Embryonic facial prominence (tissue), 1 donor: Measurements from ENCODE around the gene RYR1.
"Not testable (repeated sequence)": the region's sequence is repeated elsewhere in the genome, so short reads cannot be mapped to it uniquely, and the experiment has no call there.

ENCODE experiments used
- DNase-seq: peaks from one replicate; pipeline ENCODE4 v3.0.0-alpha.2; 2016; ENCODE audit errors: extremely low spot score

Gene RYR1

GRCh38 chr19:38561658-38562057 lies 128.2 kb downstream of the RYR1 start:
- DNase-seq = no peak

GRCh38 chr19:38562096-38562495 lies 128.6 kb downstream of the RYR1 start:
- no peak for DNase-seq

- no peak for DNase-seq
Observed at GRCh38 chr19:38563475-38563874, 130.0 kb downstream of the RYR1 start.

- no peak for DNase-seq
Observed at GRCh38 chr19:38564981-38565690, 131.6 kb downstream of the RYR1 start.

- DNase-seq = no peak
Observed at GRCh38 chr19:38565691-38566105, 132.2 kb downstream of the RYR1 start.

GRCh38 chr19:38569368-38569983 lies 136.0 kb downstream of the RYR1 start:
- no peak for DNase-seq

- DNase-seq = no peak
Observed at GRCh38 chr19:38571682-38572081, 138.2 kb downstream of the RYR1 start.

GRCh38 chr19:38577826-38578225 lies 144.3 kb downstream of the RYR1 start:
- no peak for DNase-seq

- not testable (repeated sequence) for DNase-seq
Observed at GRCh38 chr19:38579304-38579703, 145.8 kb downstream of the RYR1 start.

GRCh38 chr19:38580080-38580479 lies 146.6 kb downstream of the RYR1 start:
- no peak for DNase-seq

GRCh38 chr19:38583219-38583984 lies 149.9 kb downstream of the RYR1 start:
- no peak for DNase-seq

- no peak for DNase-seq
Observed at GRCh38 chr19:38583985-38584305, 150.5 kb downstream of the RYR1 start.

- DNase-seq = no peak
Observed at GRCh38 chr19:38587562-38587961, 154.1 kb downstream of the RYR1 start.

GRCh38 chr19:38588041-38588440 lies 154.6 kb downstream of the RYR1 start:
- DNase-seq = no peak

GRCh38 chr19:38592940-38593339 lies 159.4 kb downstream of the RYR1 start:
- DNase-seq = no peak

- DNase-seq = no peak
Observed at GRCh38 chr19:38596057-38596981, 162.8 kb downstream of the RYR1 start.

GRCh38 chr19:38597075-38597474 lies 163.6 kb downstream of the RYR1 start:
- DNase-seq = no peak

- no peak for DNase-seq
Observed at GRCh38 chr19:38599722-38600121, 166.2 kb downstream of the RYR1 start.

GRCh38 chr19:38602856-38603255 lies 169.4 kb downstream of the RYR1 start:
- DNase-seq = not testable (repeated sequence)

GRCh38 chr19:38606131-38606530 lies 172.6 kb downstream of the RYR1 start:
- no peak for DNase-seq

GRCh38 chr19:38614289-38614688 lies 180.8 kb downstream of the RYR1 start:
- no peak for DNase-seq
